NOMO-1 treated with DMSO at 0.1 percent for 48 hours (cell line): ENCODE data around the gene CEP70.

ENCODE experiments used
- DNase-seq: peaks from one replicate; lab custom pipeline; 2025; ENCODE audit not compliant: unreplicated experiment; lab: John Stamatoyannopoulos, UW

CEP70 gene

DNA sequence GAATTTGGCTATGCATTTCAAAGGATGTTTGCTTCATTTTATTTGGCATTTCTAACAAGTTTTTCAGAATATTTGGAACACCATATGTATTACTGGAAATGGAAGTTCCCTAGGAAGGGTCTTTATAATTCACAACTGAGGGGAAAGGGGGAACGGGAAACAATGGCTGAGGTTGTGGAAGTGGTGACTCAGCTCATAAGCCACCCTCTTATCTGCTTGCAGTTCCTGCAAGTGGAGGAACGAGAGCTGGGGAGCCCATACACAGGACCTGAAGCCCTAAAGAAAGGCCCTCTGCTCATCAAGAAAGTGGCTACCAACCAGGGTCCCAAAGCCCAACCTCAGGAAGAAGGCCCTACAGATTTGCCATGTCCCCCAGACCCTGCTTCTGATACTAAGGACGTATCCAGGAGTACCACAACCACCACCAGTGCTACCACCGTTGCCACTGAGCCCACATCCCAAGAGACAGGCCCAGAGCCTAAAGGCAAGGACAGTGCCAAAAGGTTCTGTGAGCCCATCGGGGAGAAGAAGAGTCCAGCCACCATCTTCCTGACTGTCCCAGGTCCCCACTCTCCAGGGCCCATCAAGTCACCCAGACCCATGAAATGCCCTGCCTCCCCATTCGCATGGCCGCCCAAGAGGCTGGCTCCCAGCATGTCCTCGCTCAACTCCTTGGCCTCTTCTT is 121.8 kb downstream of the CEP70 start:
- no peak for DNase-seq

DNA sequence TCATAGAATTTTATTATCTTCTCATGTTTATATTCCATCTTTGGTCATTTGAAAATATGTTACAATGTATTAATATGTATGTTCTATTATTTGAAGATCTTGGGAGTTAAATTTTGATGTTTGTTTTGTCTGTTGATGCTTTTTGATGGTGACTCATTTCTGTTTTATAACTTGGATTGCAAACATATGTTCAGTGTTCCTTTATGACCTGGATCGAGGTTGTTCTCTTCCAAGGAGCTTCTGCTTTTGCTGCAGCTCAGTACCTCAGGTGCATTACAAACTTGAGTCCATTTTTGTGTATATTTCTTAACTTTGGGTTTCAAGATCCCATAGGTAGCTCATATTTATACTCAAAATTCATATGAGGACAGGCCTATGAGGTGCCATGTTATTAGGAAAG is 122.6 kb downstream of the CEP70 start:
- no peak for DNase-seq

DNA sequence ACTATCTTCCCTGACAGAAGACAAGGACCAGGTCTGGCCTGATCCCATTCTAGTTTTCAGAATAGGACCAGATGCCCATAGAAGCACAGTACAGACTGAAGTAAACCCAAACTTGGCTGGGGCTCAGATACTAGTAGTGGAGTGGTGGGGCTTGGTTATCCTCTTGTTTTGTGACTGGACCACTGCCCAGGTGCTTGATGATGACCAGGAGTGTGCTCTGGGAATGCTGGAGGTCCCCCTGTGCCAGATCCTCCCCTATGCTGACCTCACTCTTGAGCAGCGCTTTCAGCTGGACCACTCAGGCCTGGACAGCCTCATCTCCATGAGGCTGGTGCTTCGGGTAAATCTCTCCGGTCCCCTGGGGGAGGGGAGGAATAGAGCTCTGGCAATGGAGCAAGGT is 123.4 kb downstream of the CEP70 start:
- no peak for DNase-seq

DNA sequence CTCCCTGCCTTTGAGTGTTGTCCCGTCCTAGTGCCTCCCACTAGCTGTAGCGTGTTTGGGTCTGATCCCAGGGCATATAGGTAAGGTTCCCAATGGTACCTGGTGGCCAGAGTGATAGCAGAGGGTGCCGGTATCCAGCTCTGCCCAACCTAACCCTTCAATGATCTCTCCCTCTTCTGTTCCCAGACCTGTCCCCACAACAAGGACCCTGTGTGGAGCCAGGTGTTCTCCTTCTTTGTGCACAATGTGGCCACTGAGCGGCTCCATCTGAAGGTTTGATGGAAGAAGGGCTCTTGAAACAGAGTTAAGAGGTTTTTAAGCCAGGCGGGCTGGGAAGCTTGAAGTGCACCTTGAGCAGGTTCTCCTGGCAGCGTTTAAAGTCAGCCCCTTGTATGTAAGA is 124.2 kb downstream of the CEP70 start:
- DNase-seq: no peak

DNA sequence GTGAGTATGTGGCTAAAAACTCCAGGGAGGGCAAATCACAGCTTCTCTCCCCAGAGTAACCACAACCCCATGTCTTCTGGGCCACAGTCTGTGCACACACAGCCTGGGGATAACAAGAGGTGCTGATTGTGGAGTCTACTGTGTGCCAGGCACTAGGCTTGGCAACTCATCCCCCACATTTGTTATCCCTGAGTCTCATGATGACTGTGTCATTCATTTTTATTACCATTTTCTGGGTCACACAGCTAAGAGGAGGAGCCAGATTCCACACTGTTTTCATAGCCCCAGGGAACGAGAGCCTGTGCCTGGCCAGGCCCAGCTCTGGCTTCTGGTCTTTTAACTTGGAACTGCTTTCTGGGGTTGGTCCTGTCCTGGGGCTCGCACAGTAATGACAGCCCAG is 125.2 kb downstream of the CEP70 start:
- DNase-seq: no peak

DNA sequence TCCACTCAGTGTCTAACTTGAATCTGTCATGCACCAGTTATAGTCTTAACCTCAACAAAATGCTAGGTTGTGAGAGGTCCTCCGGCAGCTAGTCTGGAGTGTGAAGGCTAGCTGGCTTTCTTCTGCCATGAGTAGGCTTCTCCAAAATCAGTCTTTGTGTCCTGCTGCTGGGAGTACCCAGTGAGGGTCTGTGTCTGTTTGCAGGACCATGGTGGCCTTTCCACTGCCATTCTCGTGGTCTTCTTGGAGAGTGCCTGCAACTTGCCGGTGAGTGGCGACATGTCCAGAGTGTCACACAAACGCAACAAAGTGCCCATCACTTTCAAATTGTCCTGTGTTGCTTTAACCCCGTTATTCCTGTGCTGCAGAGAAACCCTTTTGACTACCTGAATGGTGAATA is 125.6 kb downstream of the CEP70 start:
- DNase-seq: no peak

DNA sequence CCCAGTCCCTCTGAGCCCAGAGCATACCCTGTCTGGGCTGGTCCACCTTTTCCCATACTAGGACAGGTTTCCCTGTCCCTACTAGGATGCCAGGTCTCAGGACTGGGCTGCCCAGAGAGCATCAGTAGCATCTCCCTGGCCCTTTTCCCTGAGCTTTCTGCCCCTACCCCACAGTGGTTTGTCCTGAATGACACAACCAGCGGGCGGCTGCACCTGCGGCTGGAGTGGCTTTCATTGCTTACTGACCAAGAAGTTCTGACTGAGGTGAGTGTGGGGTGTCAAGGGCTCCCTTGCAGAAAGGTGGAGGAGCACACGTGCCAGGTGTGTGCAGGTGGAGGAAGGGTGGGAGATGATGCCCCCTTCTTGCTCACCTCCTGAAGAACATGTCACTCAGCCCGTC is 126.1 kb downstream of the CEP70 start:
- no peak for DNase-seq

DNA sequence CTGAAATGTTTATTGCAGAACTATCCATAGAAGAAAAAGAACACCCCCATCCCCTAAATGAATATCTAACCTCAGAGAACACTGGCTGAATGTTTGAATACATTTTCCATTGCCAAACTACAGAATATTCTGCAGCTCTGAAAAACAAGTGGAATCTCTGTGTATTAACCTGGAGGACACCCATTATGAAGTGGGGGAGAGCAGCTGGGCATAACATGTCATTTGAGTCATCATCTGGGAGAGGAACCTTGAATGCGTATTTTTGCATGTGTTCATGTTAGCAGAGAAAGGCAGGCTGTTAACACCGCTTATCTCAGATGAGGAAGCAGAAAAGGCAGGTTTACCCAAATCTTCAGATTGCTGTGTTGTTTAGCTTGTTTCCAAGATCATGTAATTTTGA is 128.1 kb downstream of the CEP70 start:
- no peak for DNase-seq

DNA sequence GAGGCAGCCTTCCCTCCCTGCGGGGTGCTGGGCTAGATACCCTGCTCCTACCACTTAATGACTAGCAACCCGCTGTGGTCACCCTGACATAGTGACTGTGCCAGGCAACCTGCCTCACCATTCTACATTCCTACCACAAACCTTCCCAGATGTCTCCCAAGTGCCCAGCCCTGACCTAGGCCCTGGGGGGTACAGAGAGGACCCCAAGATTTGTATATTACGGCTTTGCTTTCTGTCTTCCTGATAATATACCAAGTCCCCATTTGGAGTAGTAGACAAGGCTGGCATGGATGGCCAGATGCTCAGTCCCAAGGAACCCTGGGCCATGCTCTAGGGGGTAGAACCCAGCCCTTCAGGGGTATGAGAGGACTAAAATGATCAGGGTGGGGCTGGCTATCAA is 128.6 kb downstream of the CEP70 start:
- DNase-seq: no peak

DNA sequence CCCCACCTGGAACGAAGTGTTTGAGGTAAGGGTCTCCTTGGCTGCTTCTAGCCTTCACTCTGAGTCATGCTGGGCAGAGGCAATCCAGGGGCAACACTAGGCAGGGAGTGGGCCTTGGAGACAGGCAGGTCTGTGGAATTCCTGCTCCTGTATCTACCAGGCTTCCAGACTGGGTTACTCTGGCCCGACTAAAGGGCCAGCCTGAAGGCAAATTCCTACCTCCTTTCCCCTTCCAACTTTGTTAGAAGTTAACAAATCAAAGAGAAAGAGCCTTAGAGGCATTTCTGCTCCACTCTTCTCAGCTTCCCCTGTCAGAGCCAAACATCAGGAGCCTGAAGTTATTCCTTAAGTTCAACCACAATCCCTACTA is 129.6 kb downstream of the CEP70 start:
- DNase-seq: no peak

DNA sequence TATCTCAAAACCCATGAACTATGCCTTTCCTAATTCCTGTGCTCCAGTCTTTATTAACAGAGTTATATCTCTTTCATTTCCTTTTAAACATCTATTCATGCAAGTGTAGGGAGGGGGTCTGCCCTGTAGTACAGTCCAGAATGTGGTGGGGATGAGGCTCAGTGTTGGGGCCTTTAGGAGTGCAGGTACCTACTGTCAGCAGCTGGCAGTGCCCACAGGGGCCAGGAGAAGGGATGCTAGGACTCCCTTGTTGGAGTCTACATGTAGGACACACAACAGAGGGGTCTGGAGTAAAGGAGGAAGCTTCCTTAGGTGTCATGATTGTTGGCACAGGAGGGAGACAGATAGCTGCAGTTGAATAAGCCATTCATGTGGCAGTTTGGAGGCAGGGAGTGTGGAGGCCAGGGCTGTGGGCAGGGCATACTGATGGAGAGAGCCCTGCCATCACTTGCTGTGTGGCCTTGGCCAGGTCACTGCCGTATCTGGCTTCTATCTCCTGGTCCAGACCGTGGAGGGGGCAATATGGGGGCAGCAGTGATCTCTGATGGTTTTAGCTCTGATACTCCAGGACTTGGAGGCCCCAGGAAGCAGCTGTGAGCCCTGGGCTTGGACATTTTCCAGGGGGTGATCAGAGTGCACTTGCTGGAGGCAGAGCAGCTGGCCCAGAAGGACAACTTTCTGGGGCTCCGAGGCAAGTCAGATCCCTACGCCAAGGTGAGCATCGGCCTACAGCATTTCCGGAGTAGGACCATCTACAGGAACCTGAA is 130.2 kb downstream of the CEP70 start:
- no peak for DNase-seq

DNA sequence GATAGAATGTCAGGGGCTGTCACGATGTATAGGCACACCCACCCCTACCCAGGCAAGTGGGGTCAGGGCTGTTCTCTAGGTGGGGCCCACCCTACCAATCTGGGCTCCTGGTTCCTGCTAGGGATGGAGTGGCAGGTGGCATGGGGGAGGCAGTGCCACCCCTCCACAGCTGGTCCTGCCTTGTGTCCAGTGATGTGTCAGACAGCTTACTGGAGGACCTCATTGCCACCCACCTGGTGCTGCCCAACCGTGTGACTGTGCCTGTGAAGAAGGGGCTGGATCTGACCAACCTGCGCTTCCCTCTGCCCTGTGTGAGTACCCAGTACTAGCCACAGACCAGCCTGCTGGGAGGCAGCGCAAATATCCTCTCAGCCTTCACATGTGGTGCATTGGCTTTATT is 132.2 kb downstream of the CEP70 start:
- DNase-seq: no peak

DNA sequence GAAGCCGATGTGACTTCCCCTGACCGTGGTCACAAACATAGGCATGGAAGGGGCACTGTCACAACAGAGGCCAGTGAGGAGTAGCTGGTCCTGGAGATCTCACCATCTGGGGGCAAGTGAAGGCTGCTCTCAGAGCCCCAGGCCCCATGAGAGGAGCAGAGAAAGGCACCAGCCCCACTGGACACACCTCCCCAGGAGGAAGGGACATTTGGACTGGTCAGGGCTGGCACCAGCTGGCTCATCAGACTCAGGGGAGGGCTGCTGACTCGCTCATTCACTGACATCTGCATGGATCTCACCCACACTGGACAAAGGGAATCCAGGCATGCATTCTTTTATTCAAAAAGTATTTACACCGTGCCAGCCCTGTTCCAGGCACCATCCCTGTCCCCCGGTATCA is 132.8 kb downstream of the CEP70 start:
- no peak for DNase-seq

DNA sequence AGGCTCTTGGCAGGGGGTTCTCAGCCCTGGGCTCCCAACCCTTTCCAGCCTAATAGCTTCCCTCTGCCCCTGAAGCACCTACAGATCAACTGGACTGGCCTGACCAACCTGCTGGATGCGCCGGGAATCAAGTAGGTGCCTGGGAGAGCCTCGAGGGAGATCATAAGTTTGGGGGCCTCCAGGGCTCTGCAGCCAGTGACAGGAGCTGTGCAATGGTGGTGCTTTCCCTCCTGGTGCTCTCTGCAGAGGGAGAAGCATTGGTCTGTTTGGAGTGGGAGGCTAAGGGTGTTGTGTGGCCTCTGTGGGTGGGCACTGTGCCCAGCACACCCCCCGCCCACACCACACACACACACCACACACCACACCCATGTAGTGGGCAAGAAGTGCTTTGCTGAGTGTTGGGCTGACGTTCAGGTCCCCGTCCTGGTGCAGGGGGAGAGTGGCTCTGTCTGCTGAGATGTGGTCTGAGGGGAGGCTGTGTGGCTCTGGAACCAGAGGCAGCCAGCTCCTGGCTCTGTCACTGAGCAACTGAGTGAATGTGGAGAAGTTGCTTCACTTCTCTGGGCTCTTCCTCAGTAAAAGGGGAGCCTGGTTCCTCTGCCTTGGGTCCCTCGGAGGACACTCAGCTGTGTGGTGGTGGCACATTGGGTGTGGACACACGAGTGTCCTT is 133.4 kb downstream of the CEP70 start:
- no peak for DNase-seq

DNA sequence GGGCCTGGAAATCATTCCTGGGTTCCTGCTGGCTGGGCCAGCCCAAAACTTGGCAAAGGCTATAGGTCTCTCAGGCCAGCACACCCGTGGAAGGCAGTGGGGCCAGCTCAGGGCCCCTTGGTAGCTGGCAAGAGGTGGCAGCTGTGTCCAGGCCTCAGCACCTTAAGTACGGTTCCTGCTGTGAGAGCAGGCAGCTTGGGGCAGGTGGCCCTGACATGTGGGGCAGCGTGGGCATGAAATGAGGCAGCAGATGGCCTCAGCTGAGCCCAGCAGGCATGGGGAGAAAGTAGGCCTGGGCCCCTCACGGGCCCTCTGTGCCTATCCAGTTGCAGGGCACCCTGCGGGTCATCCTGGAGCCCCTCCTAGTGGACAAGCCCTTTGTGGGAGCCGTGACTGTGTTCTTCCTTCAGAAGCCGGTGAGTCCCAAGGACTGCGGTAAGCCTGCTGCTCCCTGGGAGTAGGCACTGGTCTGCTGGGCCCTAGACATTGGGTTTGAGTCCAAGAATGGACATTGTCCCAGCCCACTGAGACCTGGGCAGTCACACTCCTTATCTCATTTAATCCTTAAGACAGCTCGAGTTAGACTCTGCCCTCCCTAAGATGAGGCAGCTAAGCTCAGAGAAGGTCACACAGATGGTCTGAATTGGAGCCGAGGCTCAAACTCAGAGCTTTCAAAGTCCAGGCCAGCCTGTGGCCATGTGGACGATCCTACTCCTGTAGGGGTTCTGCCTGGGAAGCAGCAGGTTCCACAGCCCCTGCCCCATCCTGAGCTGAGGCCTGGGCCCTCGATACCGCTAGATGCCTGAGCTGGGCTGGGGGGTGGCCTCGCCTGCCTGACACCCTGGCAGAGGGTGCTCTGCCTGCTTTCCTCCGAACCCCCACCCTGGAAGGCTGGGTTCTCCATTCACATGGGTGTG is 134.2 kb downstream of the CEP70 start:
- DNase-seq: no peak

DNA sequence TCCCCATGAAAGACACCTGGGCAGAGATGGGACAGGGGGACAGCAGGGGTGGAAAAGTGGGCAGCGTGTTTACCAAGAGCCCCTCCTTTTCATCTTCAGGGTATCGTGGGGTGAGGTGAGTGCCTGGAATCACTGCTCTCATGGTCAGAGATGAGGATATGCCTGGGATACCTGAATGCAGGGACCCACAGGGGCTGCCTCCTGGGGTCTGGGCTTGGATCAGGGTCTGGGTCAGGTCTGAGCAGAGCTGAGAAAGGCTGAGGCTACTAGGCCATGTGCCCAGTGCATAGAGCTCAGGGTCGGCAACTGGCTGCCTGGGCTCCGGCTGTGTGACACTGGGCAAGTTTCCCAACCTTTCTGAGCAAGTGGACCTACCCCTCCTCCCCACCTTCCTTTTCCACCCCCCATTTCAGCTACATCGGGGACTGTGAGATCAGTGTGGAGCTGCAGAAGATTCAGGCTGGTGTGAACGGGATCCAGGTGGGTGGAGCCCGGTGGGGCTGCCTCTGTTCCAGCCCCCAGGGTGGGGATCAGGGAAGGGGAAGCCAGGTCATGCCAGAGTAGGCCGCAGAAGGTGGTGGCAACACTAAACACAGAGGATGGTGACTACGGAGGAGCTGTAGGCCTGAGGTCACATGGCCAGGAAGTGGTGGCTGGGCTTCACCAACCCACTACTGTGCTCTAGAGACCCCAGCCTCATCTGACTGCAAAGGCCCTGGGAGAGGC is 135.1 kb downstream of the CEP70 start:
- no peak for DNase-seq

DNA sequence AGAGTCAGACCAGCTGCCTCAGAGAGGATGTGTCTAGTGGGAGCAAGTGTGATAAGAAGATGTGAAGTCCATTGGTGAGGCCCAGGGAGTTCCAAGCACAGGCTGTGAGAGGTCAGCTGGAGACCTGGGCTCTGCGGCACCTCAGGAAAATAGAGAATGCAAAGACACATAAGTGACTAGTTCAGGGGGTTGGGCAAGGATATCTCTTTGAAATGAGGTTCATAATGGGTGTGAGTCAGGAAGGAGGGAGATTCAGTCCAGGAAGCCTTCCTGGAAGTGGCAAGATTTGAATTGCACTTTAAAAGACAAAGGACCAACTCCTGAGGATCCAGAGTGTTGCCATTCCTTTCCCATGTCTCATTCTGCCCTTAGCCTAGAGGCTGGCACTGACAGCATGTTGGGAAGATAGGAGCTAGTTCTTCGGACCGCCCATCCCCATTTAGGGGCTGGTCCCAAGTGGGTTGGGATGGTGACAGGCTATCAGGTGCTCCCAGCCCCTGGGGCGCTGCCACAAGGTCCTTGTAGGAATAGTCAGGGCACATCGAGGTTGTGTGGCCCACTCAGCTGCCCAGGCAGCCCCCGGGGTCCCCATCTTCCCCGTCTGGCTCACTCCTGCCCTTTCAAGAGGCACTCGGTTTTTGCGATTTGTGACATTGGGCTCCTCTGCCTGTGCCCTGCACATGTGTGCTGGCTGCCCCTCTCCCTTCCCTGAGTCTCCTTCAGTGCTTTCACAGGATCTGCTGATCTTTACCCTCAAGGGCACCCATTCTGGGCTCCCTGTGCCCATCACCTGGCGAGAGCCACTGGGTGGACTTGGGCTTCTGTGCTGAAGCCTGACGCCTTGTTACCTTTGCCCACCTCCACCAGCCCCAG is 136.0 kb downstream of the CEP70 start:
- no peak for DNase-seq

DNA sequence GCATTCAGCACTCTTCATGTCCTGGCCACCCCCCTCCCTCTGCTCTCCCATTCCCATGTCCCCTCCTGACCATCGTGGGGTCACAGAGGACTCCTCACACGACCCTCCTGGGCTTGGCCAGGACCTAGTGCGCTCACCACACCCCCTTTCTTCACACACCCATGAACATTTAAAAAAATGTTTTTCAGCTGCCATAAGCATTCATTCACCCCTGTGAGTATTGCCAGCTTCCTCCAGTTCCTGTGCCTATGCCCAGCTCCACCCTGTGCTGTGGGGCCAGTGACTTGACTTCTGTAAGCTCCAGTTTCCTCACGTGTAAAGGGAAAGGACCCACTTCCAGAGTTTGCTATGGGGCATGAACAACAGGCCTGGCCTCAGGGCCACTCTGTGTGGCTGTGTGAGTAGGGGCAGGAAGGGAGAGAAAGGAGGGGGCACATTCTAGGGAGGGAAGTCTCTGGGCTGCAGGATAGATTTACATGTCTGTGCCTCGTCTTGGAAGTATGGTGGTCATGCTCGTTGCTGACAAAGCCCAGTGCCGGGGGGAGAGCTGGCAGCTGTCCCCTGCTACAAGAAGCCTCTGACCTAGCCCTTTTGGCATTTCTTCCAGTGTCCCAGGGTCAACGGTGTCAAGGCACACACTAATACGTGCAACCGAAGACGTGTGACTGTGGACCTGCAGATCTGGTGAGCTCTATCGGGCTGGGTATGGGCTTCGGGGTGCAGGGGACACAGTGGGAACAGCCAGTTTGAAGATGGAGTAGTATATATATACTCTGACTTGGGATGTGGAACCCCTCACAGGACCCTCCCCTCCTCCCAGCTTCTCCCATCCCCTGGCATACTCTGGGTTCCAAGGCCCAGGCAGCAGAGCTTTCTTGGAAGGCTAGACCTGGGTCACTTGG is 136.8 kb downstream of the CEP70 start:
- no peak for DNase-seq
